Osteoblast (primary cell): ENCODE results near the gene TTC28. TPM values are rescaled to one million over a fixed set of nuclear protein-coding genes. Genes with fewer than 3 reads are reported as not detected.

Experiments used
- DNase-seq: peaks from one replicate; pipeline ENCODE4 v3.0.0; 2011; ENCODE audit warnings: low spot score, mixed read lengths; ENCODE audit not compliant: insufficient read length; ENCODE audit errors: missing footprints
- H2AFZ ChIP-seq: 2 replicates; pipeline ENCODE4 v1.6.0; 2011; ENCODE audit warnings: mild to moderate bottlenecking, low read length
- H3K27ac ChIP-seq: 2 replicates; pipeline ENCODE4 v1.5.1; 2011; ENCODE audit warnings: mild to moderate bottlenecking, low read depth, low read length, moderate library complexity
- H3K27me3 ChIP-seq: 2 replicates; pipeline ENCODE4 v1.6.0; 2012; ENCODE audit warnings: mild to moderate bottlenecking, control low read depth, inconsistent platforms, low read length, moderate library complexity; ENCODE audit not compliant: insufficient read depth
- H3K36me3 ChIP-seq: 2 replicates; pipeline ENCODE4 v1.5.1; 2011; ENCODE audit warnings: mild to moderate bottlenecking, low read length, control low read depth, moderate library complexity; ENCODE audit not compliant: insufficient read depth
- H3K4me1 ChIP-seq: 2 replicates; pipeline ENCODE4 v1.5.1; 2011; ENCODE audit warnings: mild to moderate bottlenecking, low read length, control low read depth, moderate library complexity; ENCODE audit not compliant: insufficient read depth
- H3K4me2 ChIP-seq: 2 replicates; pipeline ENCODE4 v1.6.0; 2011; ENCODE audit warnings: mild to moderate bottlenecking, low read length; ENCODE audit not compliant: insufficient read depth
- H3K4me3 ChIP-seq: fragments of 200-600 bp; sonication (generic); 3 replicates; pipeline ENCODE4 v1.5.1; 2012; ENCODE audit warnings: mild to moderate bottlenecking, low read length, inconsistent platforms; ENCODE audit not compliant: insufficient read depth
- H3K79me2 ChIP-seq: 2 replicates; pipeline ENCODE4 v1.6.0; 2012; ENCODE audit warnings: mild to moderate bottlenecking, low read length, control low read depth, inconsistent platforms; ENCODE audit not compliant: insufficient read depth
- H3K9me3 ChIP-seq: 2 replicates; pipeline ENCODE4 v1.5.1; 2011; ENCODE audit warnings: low read depth, low read length, control low read depth
- H4K20me1 ChIP-seq: 2 replicates; pipeline ENCODE4 v1.6.0; 2012; ENCODE audit warnings: mild to moderate bottlenecking, low read length, control low read depth; ENCODE audit not compliant: insufficient read depth
- total RNA-seq: library from RNA; depleted of rRNA; stranded (reverse); fragments of >200 nt; gene quantifications from 2 replicates; pipeline ENCODE4 v1.2.3, GENCODE V29; 2012
- TF ChIP-seq, protein P1 (sequence below): IDR thresholded peaks from 2 replicates; pipeline ENCODE4 v1.5.1; 2011; ENCODE audit warnings: mild to moderate bottlenecking, low read depth, low read length, moderate library complexity; ENCODE audit errors: extremely low read depth

Gene TTC28
- total RNA-seq, 1 donor, result 48.1 TPM

DNA sequence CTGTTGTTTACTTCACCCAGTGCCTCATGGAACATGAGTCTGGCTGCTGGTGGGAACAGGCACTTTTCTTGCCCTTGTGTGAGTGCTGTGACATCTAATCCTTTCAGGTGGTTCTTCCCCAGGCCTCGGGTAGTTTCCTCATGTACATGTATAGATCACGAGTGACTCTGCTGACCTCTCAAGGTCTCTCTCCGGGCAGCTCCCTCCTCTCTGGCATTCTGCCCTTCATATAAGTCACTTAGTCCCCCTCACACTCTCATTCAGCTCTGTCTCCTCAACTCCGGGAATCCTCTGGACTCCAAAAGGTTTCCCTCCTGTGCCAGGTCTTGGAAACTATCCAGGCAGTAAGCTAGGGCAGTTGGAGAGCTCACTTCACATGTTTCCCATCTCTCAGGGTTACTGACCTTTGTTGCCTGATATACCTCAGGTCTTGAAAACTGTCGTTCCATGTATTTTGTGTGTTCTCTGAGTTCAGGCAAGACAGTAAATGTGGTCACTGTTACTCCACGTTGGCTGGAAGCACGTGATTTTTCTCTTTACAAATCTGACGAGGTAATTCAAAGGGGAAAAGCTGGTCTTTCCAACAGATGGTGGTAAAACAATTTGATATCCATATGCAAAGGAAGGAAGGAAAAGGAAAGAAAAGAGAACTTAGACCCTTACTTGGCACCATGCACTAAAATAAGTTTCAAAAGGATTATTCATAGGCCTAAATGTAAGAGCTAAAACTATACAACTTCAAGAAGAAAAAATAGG is 720.1 kb downstream of the TTC28 start:
- Histone ChIP-seq H3K4me1 (no peaks in the 10 kb centered on the region), H3K27ac (no peak overlapping the region), H3K9me3 (no peaks in the 10 kb centered on the region), H3K36me3 (no peaks in the 10 kb centered on the region), H3K27me3 (no peaks in the 10 kb centered on the region), H3K4me2 (no peak overlapping the region), H2AFZ (no peak overlapping the region), H4K20me1 (no peaks in the 10 kb centered on the region), H3K79me2 (no peaks in the 10 kb centered on the region), H3K4me3 (no peak overlapping the region)
- TF ChIP-seq, protein P1, sequence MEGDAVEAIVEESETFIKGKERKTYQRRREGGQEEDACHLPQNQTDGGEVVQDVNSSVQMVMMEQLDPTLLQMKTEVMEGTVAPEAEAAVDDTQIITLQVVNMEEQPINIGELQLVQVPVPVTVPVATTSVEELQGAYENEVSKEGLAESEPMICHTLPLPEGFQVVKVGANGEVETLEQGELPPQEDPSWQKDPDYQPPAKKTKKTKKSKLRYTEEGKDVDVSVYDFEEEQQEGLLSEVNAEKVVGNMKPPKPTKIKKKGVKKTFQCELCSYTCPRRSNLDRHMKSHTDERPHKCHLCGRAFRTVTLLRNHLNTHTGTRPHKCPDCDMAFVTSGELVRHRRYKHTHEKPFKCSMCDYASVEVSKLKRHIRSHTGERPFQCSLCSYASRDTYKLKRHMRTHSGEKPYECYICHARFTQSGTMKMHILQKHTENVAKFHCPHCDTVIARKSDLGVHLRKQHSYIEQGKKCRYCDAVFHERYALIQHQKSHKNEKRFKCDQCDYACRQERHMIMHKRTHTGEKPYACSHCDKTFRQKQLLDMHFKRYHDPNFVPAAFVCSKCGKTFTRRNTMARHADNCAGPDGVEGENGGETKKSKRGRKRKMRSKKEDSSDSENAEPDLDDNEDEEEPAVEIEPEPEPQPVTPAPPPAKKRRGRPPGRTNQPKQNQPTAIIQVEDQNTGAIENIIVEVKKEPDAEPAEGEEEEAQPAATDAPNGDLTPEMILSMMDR, result no peak
- no peak for DNase-seq

GRCh38 chr22:27952779-27953178 is 726.9 kb downstream of the TTC28 start:
- H3K27me3 ChIP-seq, result no peaks in the 10 kb centered on the region
- H4K20me1 ChIP-seq, result no peaks in the 10 kb centered on the region
- H2AFZ ChIP-seq, result no peak overlapping the region
- DNase-seq, result no peak
- no peak overlapping the region for H3K4me2 ChIP-seq
- no peaks in the 10 kb centered on the region for H3K36me3 ChIP-seq
- no peaks in the 10 kb centered on the region for H3K79me2 ChIP-seq
- H3K4me3 ChIP-seq, result no peak overlapping the region
- H3K27ac ChIP-seq, result no peak overlapping the region
- H3K4me1 ChIP-seq, result peaks cover 6% of the 10 kb centered on the region
- TF ChIP-seq, protein P1, result no peak
- H3K9me3 ChIP-seq, result no peaks in the 10 kb centered on the region

- Histone ChIP-seq H3K36me3 (no peaks in the 10 kb centered on the region), H3K4me2 (no peak overlapping the region)
These were observed 727.5 kb downstream of the TTC28 start for GRCh38 chr22:27952091-27952490.

GRCh38 chr22:27949421-27949820 is 730.2 kb downstream of the TTC28 start:
- Histone ChIP-seq H3K79me2 (no peaks in the 10 kb centered on the region), H3K9me3 (no peaks in the 10 kb centered on the region), H2AFZ (no peak overlapping the region), H3K36me3 (no peaks in the 10 kb centered on the region), H3K27me3 (no peaks in the 10 kb centered on the region), H3K4me1 (peaks cover 6% of the 10 kb centered on the region), H3K4me3 (no peak overlapping the region), H4K20me1 (no peaks in the 10 kb centered on the region), H3K27ac (no peak overlapping the region), H3K4me2 (no peak overlapping the region)
- no peak for DNase-seq
- TF ChIP-seq, protein P1, result no peak

More at GRCh38 chr22:27952091-27952490, 727.5 kb downstream of the TTC28 start:
- Histone ChIP-seq H3K9me3 (no peaks in the 10 kb centered on the region), H3K4me3 (no peak overlapping the region), H3K27me3 (no peaks in the 10 kb centered on the region), H3K27ac (no peak overlapping the region), H3K4me1 (peaks cover 6% of the 10 kb centered on the region), H4K20me1 (no peaks in the 10 kb centered on the region), H2AFZ (no peak overlapping the region), H3K79me2 (no peaks in the 10 kb centered on the region)
- TF ChIP-seq, protein P1, result no peak
- no peak for DNase-seq
